HepG2 (cell line): Measurements from ENCODE around the gene TDRD10. TPM values are rescaled to one million over a fixed set of nuclear protein-coding genes. Genes with fewer than 3 reads are reported as not detected.

Experiments
- AFF4 ChIP-seq: sonication (generic); formaldehyde crosslinking; IDR thresholded peaks from 2 replicates; pipeline ENCODE4 v1.4.0; 2020; ENCODE audit warnings: missing genetic modification reagents
- ATAD3A ChIP-seq: sonication (generic); formaldehyde crosslinking; IDR thresholded peaks from 2 replicates; pipeline ENCODE4 v1.4.0; 2020; ENCODE audit warnings: missing genetic modification reagents
- CEBPG ChIP-seq: IDR thresholded peaks from 2 replicates; pipeline ENCODE4 v1.6.1; 2016
- CEBPZ ChIP-seq: IDR thresholded peaks from 2 replicates; pipeline ENCODE4 v1.6.1; 2012; ENCODE audit warnings: low read length, improper control_type of control experiment
- FOXC1 ChIP-seq: sonication (generic); formaldehyde crosslinking; IDR thresholded peaks from 2 replicates; pipeline ENCODE4 v1.8.0; 2022; ENCODE audit warnings: mild to moderate bottlenecking, missing genetic modification reagents, borderline replicate concordance
- HNRNPK ChIP-seq: fragments of 200-400 bp; formaldehyde crosslinking; IDR thresholded peaks from 2 replicates; pipeline ENCODE4 v1.6.1; 2018; ENCODE audit warnings: low read length, low read depth, moderate library complexity, mild to moderate bottlenecking; ENCODE audit not compliant: poor library complexity, severe bottlenecking
- MAF1 ChIP-seq: sonication (generic); formaldehyde crosslinking; IDR thresholded peaks from 2 replicates; pipeline ENCODE4 v1.5.0; 2020; ENCODE audit warnings: missing genetic modification reagents, borderline replicate concordance
- MAFK ChIP-seq, 2 experiments: IDR thresholded peaks in 1 of 2; conservative IDR thresholded peaks in 1 of 2; 2 replicates each; pipeline ENCODE4 v1.6.1; 2011; ENCODE audit warnings: improper control_type of control experiment in 2 of 2, low read length in 2 of 2
- MIER2 ChIP-seq: IDR thresholded peaks from 2 replicates; pipeline ENCODE4 v1.6.1; 2016; ENCODE audit warnings: missing biosample characterization, missing genetic modification reagents
- ZNF33A ChIP-seq: sonication (generic); formaldehyde crosslinking; IDR thresholded peaks from 2 replicates; pipeline ENCODE4 v1.5.1; 2020; ENCODE audit warnings: missing genetic modification reagents, mild to moderate bottlenecking, moderate library complexity, borderline replicate concordance
- ZSCAN20 ChIP-seq: sonication (generic); formaldehyde crosslinking; IDR thresholded peaks from 2 replicates; pipeline ENCODE4 v1.4.0; 2020; ENCODE audit warnings: missing genetic modification reagents, mild to moderate bottlenecking, borderline replicate concordance
- polyA plus RNA-seq, 8 experiments: library from polyadenylated mRNA; depleted of rRNA in 3 of 8; stranded (reverse) in 7 of 8; unstranded in 1 of 8; fragments of >200 nt; fragmentation: Illumina TruSeq in 4 of 8; extraction: Trizol in 4 of 8; gene quantifications; 2 replicates each; pipeline versions ENCODE4 v1.2.1 to v1.2.3, GENCODE V29; 2011 to 2016; ENCODE audit warnings: low read depth in 4 of 8, missing spikeins in 1 of 8, mixed read lengths in 1 of 8; ENCODE audit not compliant: insufficient read depth in 1 of 8
- total RNA-seq, 5 experiments: library from RNA; depleted of rRNA; stranded (reverse); fragments of >200 nt; fragmentation: Illumina TruSeq; extraction: Trizol; gene quantifications; 2 replicates each; pipeline ENCODE4 v1.2.3, GENCODE V29; 2016; ENCODE audit warnings: low read depth in 1 of 5
- TF ChIP-seq, protein P1 (sequence below): sonication (generic); formaldehyde crosslinking; IDR thresholded peaks from 2 replicates; pipeline ENCODE4 v1.4.0; 2020; ENCODE audit warnings: missing genetic modification reagents, borderline replicate concordance
- TF ChIP-seq, protein P2 (sequence below): sonication (generic); formaldehyde crosslinking; IDR thresholded peaks from 2 replicates; pipeline ENCODE4; 2020; ENCODE audit warnings: missing genetic modification reagents, mild to moderate bottlenecking, borderline replicate concordance
- TF ChIP-seq, protein P3 (sequence below): sonication (generic); formaldehyde crosslinking; conservative IDR thresholded peaks from 2 replicates; pipeline ENCODE4 v1.4.0; 2020; ENCODE audit warnings: missing genetic modification reagents

Gene TDRD10
- total and polyA plus RNA-seq, 2 of the 13 experiments (the other 11 are each of a cell fraction or from before 2014, with no cell fraction given), result not detected

GRCh38 chr1:154567386-154568156 is 65.6 kb downstream of the TDRD10 start, which contains the start of gene CHRNB2 (continued):
- TF ChIP-seq, protein P1, sequence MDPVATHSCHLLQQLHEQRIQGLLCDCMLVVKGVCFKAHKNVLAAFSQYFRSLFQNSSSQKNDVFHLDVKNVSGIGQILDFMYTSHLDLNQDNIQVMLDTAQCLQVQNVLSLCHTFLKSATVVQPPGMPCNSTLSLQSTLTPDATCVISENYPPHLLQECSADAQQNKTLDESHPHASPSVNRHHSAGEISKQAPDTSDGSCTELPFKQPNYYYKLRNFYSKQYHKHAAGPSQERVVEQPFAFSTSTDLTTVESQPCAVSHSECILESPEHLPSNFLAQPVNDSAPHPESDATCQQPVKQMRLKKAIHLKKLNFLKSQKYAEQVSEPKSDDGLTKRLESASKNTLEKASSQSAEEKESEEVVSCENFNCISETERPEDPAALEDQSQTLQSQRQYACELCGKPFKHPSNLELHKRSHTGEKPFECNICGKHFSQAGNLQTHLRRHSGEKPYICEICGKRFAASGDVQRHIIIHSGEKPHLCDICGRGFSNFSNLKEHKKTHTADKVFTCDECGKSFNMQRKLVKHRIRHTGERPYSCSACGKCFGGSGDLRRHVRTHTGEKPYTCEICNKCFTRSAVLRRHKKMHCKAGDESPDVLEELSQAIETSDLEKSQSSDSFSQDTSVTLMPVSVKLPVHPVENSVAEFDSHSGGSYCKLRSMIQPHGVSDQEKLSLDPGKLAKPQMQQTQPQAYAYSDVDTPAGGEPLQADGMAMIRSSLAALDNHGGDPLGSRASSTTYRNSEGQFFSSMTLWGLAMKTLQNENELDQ, result 0 out of 2 replicates have a peak, but pooled peaks have one; percentile 39
- TF ChIP-seq MAF1 (peak; percentile 74; the same call in 1 of the 2 replicates), HNRNPK (no peak), MIER2 (CRISPR knock-in tag) (peak; percentile 98), AFF4 (CRISPR knock-in tag) (no peak), ZNF33A (CRISPR knock-in tag) (0 out of 2 replicates have a peak, but pooled peaks have one; percentile 31), CEBPG (CRISPR knock-in tag) (peak; percentile 36; the same call in 1 of the 2 replicates), ATAD3A (CRISPR knock-in tag) (peak; percentile 77; the same call in 1 of the 2 replicates), CEBPZ (no peak), ZSCAN20 (CRISPR knock-in tag) (peak; percentile 98), FOXC1 (CRISPR knock-in tag) (peak; percentile 95), MAFK (conservative IDR thresholded peaks at IDR 0.05 in 1 of 2, IDR thresholded peaks at IDR 0.05 in 1 of 2; ENCODE audit: low read length in 2 of 2) (no peak)
- TF ChIP-seq, protein P2, sequence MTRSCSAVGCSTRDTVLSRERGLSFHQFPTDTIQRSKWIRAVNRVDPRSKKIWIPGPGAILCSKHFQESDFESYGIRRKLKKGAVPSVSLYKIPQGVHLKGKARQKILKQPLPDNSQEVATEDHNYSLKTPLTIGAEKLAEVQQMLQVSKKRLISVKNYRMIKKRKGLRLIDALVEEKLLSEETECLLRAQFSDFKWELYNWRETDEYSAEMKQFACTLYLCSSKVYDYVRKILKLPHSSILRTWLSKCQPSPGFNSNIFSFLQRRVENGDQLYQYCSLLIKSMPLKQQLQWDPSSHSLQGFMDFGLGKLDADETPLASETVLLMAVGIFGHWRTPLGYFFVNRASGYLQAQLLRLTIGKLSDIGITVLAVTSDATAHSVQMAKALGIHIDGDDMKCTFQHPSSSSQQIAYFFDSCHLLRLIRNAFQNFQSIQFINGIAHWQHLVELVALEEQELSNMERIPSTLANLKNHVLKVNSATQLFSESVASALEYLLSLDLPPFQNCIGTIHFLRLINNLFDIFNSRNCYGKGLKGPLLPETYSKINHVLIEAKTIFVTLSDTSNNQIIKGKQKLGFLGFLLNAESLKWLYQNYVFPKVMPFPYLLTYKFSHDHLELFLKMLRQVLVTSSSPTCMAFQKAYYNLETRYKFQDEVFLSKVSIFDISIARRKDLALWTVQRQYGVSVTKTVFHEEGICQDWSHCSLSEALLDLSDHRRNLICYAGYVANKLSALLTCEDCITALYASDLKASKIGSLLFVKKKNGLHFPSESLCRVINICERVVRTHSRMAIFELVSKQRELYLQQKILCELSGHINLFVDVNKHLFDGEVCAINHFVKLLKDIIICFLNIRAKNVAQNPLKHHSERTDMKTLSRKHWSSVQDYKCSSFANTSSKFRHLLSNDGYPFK (CRISPR knock-in tag), result no peak
- TF ChIP-seq, protein P3, sequence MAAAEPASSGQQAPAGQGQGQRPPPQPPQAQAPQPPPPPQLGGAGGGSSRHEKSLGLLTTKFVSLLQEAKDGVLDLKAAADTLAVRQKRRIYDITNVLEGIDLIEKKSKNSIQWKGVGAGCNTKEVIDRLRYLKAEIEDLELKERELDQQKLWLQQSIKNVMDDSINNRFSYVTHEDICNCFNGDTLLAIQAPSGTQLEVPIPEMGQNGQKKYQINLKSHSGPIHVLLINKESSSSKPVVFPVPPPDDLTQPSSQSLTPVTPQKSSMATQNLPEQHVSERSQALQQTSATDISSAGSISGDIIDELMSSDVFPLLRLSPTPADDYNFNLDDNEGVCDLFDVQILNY (CRISPR knock-in tag), result peak; percentile 76; the same call in 1 of the 2 replicates
